Measurements from ENCODE around the gene CBX2. TPM values are rescaled to one million over a fixed set of nuclear protein-coding genes. Genes with fewer than 3 reads are reported as not detected.

The CBX2 gene
- total RNA-seq, 2 experiments from 2014 or later, result 16.2 to 16.5 TPM

GRCh38 chr17:79831265-79832217 lies 53.6 kb downstream of the CBX2 start:
- Mint-ChIP-seq H3K27ac (no peak overlapping the region), H3K27me3 (ENCODE audit: low read depth) (peaks cover 4% of the 10 kb centered on the region), H3K9me3 (ENCODE audit: insufficient read depth) (no peaks in the 10 kb centered on the region), H3K4me1 (ENCODE audit: low read depth) (peaks cover 50% of the 10 kb centered on the region), H3K4me3 (no peak overlapping the region), H3K36me3 (ENCODE audit: low read depth) (peaks cover 22% of the 10 kb centered on the region)
- DNase-seq (peak; percentile 20), ATAC-seq (no peak)
- CTCF ChIA-PET, result interaction anchor here (1.6 to 2.0 kb wide), 2 partner anchors 8 to 13 kb away, joined by 4 to 5 read pairs; partner anchors contain the start of gene CBX4
- POLR2A ChIA-PET, result interaction anchor here (1.0 kb wide), 1 partner anchor 8 kb away, joined by 3 read pairs; the partner anchor contains the start of gene CBX4

- Mint-ChIP-seq H3K27me3 (ENCODE audit: low read depth) (peaks cover 2% of the 10 kb centered on the region), H3K4me1 (ENCODE audit: low read depth) (peaks cover 48% of the 10 kb centered on the region), H3K36me3 (ENCODE audit: low read depth) (peaks cover 29% of the 10 kb centered on the region), H3K9me3 (ENCODE audit: insufficient read depth) (no peaks in the 10 kb centered on the region), H3K4me3 (peak overlapping the region; percentile 34), H3K27ac (no peak overlapping the region)
- ATAC-seq (no peak), DNase-seq (no peak)
- POLR2A ChIA-PET, result interaction anchor here (0.9 kb wide), 1 partner anchor 24 kb away, joined by 3 read pairs; no protein-coding TSS in a partner anchor
- CTCF ChIA-PET, result interaction anchor here (0.9 to 4.4 kb wide), 3 partner anchors 8 to 25 kb away, joined by 4 to 27 read pairs (median 4); no protein-coding TSS in a partner anchor
Observed at GRCh38 chr17:79832218-79833109, 54.5 kb downstream of the CBX2 start.

DNA sequence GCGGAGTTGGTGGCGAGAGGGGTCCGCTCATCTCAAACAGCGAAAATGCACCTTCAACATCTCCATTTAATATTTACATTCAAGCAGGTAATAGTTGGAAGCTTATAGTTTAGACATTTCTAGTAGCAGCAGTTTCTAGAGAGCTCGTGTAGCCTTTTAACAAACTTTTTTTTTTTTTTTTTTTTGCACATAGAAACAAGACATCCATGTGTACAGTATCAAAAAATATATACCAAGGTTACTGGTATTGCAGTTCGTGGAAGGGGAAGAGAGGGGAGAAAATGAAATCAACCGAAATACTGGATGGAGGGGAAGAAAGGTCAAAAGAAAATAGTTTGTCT lies 55.1 kb downstream of the CBX2 start:
- no peak for ATAC-seq
- Mint-ChIP-seq H3K9me3 (ENCODE audit: insufficient read depth) (no peaks in the 10 kb centered on the region), H3K36me3 (ENCODE audit: low read depth) (peaks cover 35% of the 10 kb centered on the region), H3K27ac (no peak overlapping the region), H3K4me3 (peak overlapping the region; percentile 34), H3K4me1 (ENCODE audit: low read depth) (peaks cover 45% of the 10 kb centered on the region), H3K27me3 (ENCODE audit: low read depth) (peaks cover 2% of the 10 kb centered on the region)
- no peak for DNase-seq
- CTCF ChIA-PET, result interaction anchor here (0.9 to 4.4 kb wide), 4 partner anchors 8 to 87 kb away, joined by 4 to 27 read pairs (median 4); no protein-coding TSS in a partner anchor
- POLR2A ChIA-PET, result interaction anchor here (0.9 kb wide), 1 partner anchor 25 kb away, joined by 3 read pairs; no protein-coding TSS in a partner anchor

- Mint-ChIP-seq H3K27ac (no peak overlapping the region), H3K4me1 (ENCODE audit: low read depth) (peaks cover 40% of the 10 kb centered on the region), H3K36me3 (ENCODE audit: low read depth) (peaks cover 39% of the 10 kb centered on the region), H3K9me3 (ENCODE audit: insufficient read depth) (no peaks in the 10 kb centered on the region), H3K4me3 (no peak overlapping the region), H3K27me3 (ENCODE audit: low read depth) (peaks cover 2% of the 10 kb centered on the region)
- ChIA-PET CTCF (interaction anchor here (0.9 to 4.4 kb wide), 5 partner anchors 9 to 88 kb away, joined by 4 to 29 read pairs (median 4); no protein-coding TSS in a partner anchor), POLR2A (interaction anchor here (0.9 kb wide), 1 partner anchor 26 kb away, joined by 3 read pairs; no protein-coding TSS in a partner anchor)
- DNase-seq (no peak), ATAC-seq (no peak)
Observed at GRCh38 chr17:79833744-79834564, 56.0 kb downstream of the CBX2 start.

GRCh38 chr17:79834565-79835469 lies 56.9 kb downstream of the CBX2 start:
- CTCF ChIA-PET, result interaction anchor here (0.7 to 4.4 kb wide), 11 partner anchors 10 to 89 kb away, joined by 3 to 33 read pairs (median 4); no protein-coding TSS in a partner anchor
- H3K4me1 Mint-ChIP-seq (ENCODE audit: low read depth), result peaks cover 33% of the 10 kb centered on the region

GRCh38 chr17:79835470-79835899 lies 57.5 kb downstream of the CBX2 start:
- ATAC-seq, result no peak
- no peak for DNase-seq
- Mint-ChIP-seq H3K4me3 (no peak overlapping the region), H3K4me1 (ENCODE audit: low read depth) (peaks cover 39% of the 10 kb centered on the region), H3K9me3 (ENCODE audit: insufficient read depth) (no peaks in the 10 kb centered on the region), H3K27ac (no peak overlapping the region), H3K36me3 (ENCODE audit: low read depth) (peaks cover 39% of the 10 kb centered on the region), H3K27me3 (ENCODE audit: low read depth) (peaks cover 8% of the 10 kb centered on the region)
- CTCF ChIA-PET, result interaction anchor here (0.7 to 4.4 kb wide), 10 partner anchors 11 to 90 kb away, joined by 3 to 33 read pairs (median 4); no protein-coding TSS in a partner anchor
- POLR2A ChIA-PET, result interaction anchor here (1.1 to 2.2 kb wide), 2 partner anchors 17 to 54 kb away, joined by 3 to 12 read pairs; no protein-coding TSS in a partner anchor

More at GRCh38 chr17:79834565-79835469, 56.9 kb downstream of the CBX2 start:
- Mint-ChIP-seq H3K27ac (no peak overlapping the region), H3K4me3 (no peak overlapping the region), H3K9me3 (ENCODE audit: insufficient read depth) (no peaks in the 10 kb centered on the region), H3K27me3 (ENCODE audit: low read depth) (peaks cover 3% of the 10 kb centered on the region), H3K36me3 (ENCODE audit: low read depth) (peaks cover 39% of the 10 kb centered on the region)
- POLR2A ChIA-PET, result interaction anchor here (2.2 kb wide), 1 partner anchor 16 kb away, joined by 12 read pairs; no protein-coding TSS in a partner anchor
- DNase-seq (no peak), ATAC-seq (no peak)

DNA sequence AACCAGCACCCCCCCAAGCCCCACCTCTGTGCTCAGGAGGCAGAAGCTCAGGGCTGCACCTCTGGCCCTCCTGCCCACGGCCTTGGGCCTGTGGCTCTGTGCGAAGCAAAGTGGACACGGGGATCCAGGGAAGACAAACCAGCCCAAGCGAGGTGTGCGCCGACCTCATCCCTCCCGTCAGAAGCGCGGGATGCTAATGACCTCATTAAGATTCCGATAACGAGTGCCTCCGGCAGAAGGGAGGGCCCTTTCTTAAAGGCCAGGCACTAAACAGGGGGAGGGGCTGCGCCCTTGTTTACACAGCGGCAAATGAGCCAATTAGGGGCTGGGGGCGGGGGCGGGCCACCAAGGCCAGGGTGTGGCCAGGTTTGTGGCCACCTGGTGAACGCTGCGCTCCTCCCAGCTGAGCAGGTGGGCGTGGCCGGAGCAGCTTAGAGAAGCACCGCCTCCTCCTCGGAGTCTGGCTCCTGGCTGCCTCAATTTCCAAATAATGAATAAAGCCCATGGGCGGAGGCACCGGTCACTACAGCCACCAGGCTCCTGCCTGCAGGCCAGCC lies 58.1 kb downstream of the CBX2 start:
- CTCF ChIA-PET, result interaction anchor here (0.9 to 4.4 kb wide), 9 partner anchors 11 to 135 kb away, joined by 3 to 33 read pairs (median 7); no protein-coding TSS in a partner anchor
- POLR2A ChIA-PET, result interaction anchor here (0.6 to 2.2 kb wide), 5 partner anchors 17 to 54 kb away, joined by 3 to 12 read pairs (median 3); no protein-coding TSS in a partner anchor
- Mint-ChIP-seq H3K27ac (no peak overlapping the region), H3K4me1 (ENCODE audit: low read depth) (peaks cover 39% of the 10 kb centered on the region), H3K36me3 (ENCODE audit: low read depth) (peaks cover 39% of the 10 kb centered on the region), H3K9me3 (ENCODE audit: insufficient read depth) (no peaks in the 10 kb centered on the region), H3K4me3 (peak overlapping the region; percentile 97), H3K27me3 (ENCODE audit: low read depth) (peaks cover 13% of the 10 kb centered on the region)
- ATAC-seq (no peak), DNase-seq (no peak)

- no peak for ATAC-seq
- Mint-ChIP-seq H3K4me3 (peak overlapping the region; percentile 97), H3K9me3 (ENCODE audit: insufficient read depth) (no peaks in the 10 kb centered on the region), H3K27ac (peak overlapping the region; percentile 99), H3K36me3 (ENCODE audit: low read depth) (peaks cover 39% of the 10 kb centered on the region), H3K27me3 (ENCODE audit: low read depth) (peaks cover 17% of the 10 kb centered on the region), H3K4me1 (ENCODE audit: low read depth) (peaks cover 42% of the 10 kb centered on the region)
- no peak for DNase-seq
- ChIA-PET POLR2A (interaction anchor here (0.6 to 2.2 kb wide), 7 partner anchors 10 to 55 kb away, joined by 3 to 12 read pairs (median 4); no protein-coding TSS in a partner anchor), CTCF (interaction anchor here (1.0 to 4.4 kb wide), 9 partner anchors 12 to 134 kb away, joined by 3 to 33 read pairs (median 5); no protein-coding TSS in a partner anchor)
Observed at GRCh38 chr17:79836510-79836971, 58.6 kb downstream of the CBX2 start.
